Small intestine (tissue), 7 donors: ENCODE data around the gene FBXW8. TPM values are rescaled to one million over a fixed set of nuclear protein-coding genes. Genes with fewer than 3 reads are reported as not detected.

Source experiments
- DNase-seq, 2 donors: peaks; one replicate each; pipeline versions ENCODE4 v3.0.0 to v3.0.0-alpha.2; 2013
- FAIRE-seq: peaks from 2 replicates; lab custom pipeline; 2012; peaks lifted over from hg19 to GRCh38; lab: Jason Lieb, UNC
- H3K27ac ChIP-seq, 3 donors: one replicate each; pipeline ENCODE4 v1.5.1; 2013; ENCODE audit warnings: low read length in 2 of 3, mild to moderate bottlenecking in 2 of 3, control low read depth in 1 of 3, inconsistent platforms in 1 of 3, low read depth in 1 of 3, moderate library complexity in 1 of 3
- H3K27me3 ChIP-seq, 3 donors: one replicate each; pipeline ENCODE4 v1.6.1; 2013; ENCODE audit warnings: low read length in 3 of 3, inconsistent platforms in 1 of 3; ENCODE audit not compliant: control insufficient read depth in 3 of 3, insufficient read depth in 3 of 3
- H3K36me3 ChIP-seq, 3 donors: one replicate each; pipeline ENCODE4 v1.6.1; 2013; ENCODE audit warnings: low read length in 3 of 3, inconsistent platforms in 1 of 3, low read depth in 1 of 3, mild to moderate bottlenecking in 1 of 3, moderate library complexity in 1 of 3; ENCODE audit not compliant: control insufficient read depth in 3 of 3, insufficient read depth in 2 of 3
- H3K4me1 ChIP-seq, 3 donors: one replicate each; pipeline ENCODE4 v1.6.1; 2013; ENCODE audit warnings: low read length in 2 of 3, inconsistent platforms in 1 of 3, low read depth in 1 of 3, mild to moderate bottlenecking in 1 of 3, moderate library complexity in 1 of 3; ENCODE audit not compliant: control insufficient read depth in 3 of 3, insufficient read depth in 2 of 3
- H3K4me3 ChIP-seq, 3 donors: one replicate each; pipeline ENCODE4 v1.5.1; 2013; ENCODE audit warnings: low read length in 3 of 3, control low read depth in 1 of 3, inconsistent platforms in 1 of 3, low read depth in 1 of 3, mild to moderate bottlenecking in 1 of 3, moderate library complexity in 1 of 3
- H3K9me3 ChIP-seq, 2 donors: one replicate each; pipeline ENCODE4 v1.6.1; 2013; ENCODE audit warnings: low read depth in 1 of 2, low read length in 1 of 2; ENCODE audit not compliant: control insufficient read depth in 2 of 2, insufficient read depth in 1 of 2
- WGBS, 3 donors: extraction: QIAGEN DNeasy Blood & Tissue Kit; methylation state at CpG; one replicate each; pipeline ENCODE4 v1.1.7; 2013; 5-methylcytosine and 5-hydroxymethylcytosine counted together
- polyA plus RNA-seq, 4 donors: library from polyadenylated mRNA; stranded (reverse) in 3 of 4; unstranded in 1 of 4; fragments of 200-250 nt in 3 of 4; fragments of 120-200 nt in 1 of 4; gene quantifications; one replicate each; pipeline versions ENCODE4 v1.2.1 to v1.2.3, GENCODE V29; 2013
- donor health status: healthy with polysubstance abuse.
- donor health status: control.
- donor health status: control.
- donor health status: Bipolar disorder and iron deficiency.
- donor health status: healthy.

FBXW8 gene
- polyA plus RNA-seq, 4 donors = 1.1 to 13.1 (median 3.5) TPM

DNA sequence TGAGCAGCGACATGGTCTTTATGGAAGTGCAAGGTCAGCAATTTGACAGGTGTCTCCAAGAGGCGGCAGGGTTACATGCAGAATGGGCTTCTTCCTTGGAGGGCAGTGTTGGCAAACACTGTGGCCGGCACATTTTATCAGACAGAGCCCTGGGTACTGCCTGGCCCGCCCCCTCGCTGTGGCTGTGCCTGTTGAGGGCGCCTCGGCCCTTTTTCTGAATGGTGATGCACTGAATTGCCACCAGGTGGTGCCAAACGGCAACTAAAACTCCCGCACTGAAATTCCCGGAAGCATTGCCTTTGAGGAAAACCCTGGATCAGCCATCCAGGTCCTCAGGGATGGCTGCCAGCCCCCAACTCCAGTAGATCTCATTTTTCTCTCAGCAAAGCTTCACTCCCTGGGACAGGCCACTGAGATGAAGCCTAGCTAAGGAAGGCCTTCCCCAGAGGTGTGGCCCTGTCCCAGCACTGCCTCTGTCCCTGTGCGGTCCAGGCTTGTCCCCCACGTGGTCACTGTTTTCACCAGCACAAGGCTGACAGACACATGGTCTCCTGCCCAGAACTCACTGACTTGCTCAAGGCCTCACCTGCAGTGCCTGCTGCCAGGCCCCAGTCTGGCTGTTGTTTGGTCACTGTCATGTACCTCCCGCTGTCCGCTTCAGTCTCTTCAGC, 114.9 kb downstream of the FBXW8 start:
- H3K4me1 ChIP-seq = no peaks in the 10 kb centered on the region
- no peaks in the 10 kb centered on the region for H3K27me3 ChIP-seq
- 36 to 37% (median 37%) methylated on average over 14 of the region's 14 CpGs for WGBS, 3 donors
- no peak overlapping the region for H3K4me3 ChIP-seq
- H3K27ac ChIP-seq = no peak overlapping the region
- H3K36me3 ChIP-seq = peaks cover 2 to 65% (median 2%) of the 10 kb centered on the region in 3 donors
- peak; percentile 59 to 79 for DNase-seq
- H3K9me3 ChIP-seq = no peaks in the 10 kb centered on the region
- FAIRE-seq = no peak

- DNase-seq (no peak), FAIRE-seq (no peak)
- H3K27ac ChIP-seq = no peak overlapping the region
- H3K4me1 ChIP-seq = no peaks in the 10 kb centered on the region
- H3K4me3 ChIP-seq = no peak overlapping the region
- no peaks in the 10 kb centered on the region for H3K9me3 ChIP-seq
- WGBS, 3 donors = 85 to 93% (median 93%) methylated on average over 4 of the region's 4 CpGs
- no peaks in the 10 kb centered on the region for H3K27me3 ChIP-seq
- H3K36me3 ChIP-seq = peaks cover 2 to 65% (median 2%) of the 10 kb centered on the region in 3 donors
Measured at GRCh38 chr12:117026343-117026742, 115.6 kb downstream of the FBXW8 start.

DNA sequence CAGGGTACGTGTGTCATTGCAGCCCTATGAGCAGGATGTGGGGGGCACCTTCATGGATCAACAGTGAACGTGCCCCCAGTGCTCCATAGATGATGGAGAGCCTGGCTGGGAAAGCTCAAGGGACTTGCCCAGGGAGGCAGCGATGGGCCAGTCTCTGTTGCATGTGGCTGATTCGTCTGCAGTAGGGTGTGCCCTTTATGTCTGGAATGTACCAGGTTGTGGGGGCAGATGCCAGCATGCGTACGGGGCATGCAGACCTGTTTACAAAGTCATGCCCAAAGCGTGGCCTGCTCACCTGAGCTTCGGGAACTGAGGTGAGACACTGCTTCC, 116.1 kb downstream of the FBXW8 start:
- Histone ChIP-seq H3K4me1 (no peaks in the 10 kb centered on the region), H3K36me3 (peaks cover 2 to 62% (median 2%) of the 10 kb centered on the region in 3 donors), H3K9me3 (no peaks in the 10 kb centered on the region), H3K27ac (no peak overlapping the region), H3K4me3 (no peak overlapping the region), H3K27me3 (no peaks in the 10 kb centered on the region)
- DNase-seq (no peak), FAIRE-seq (no peak)
- 89 to 94% (median 91%) methylated on average over 8 of the region's 8 CpGs for WGBS, 3 donors

- H3K27me3 ChIP-seq = peaks cover 0 to 1% (median 0%) of the 10 kb centered on the region in 3 donors
- no peak overlapping the region for H3K4me3 ChIP-seq
- DNase-seq = no peak
- WGBS, 3 donors = 93 to 96% (median 96%) methylated on average over 38 of the region's 38 CpGs
- H3K36me3 ChIP-seq = peaks cover 2 to 58% (median 2%) of the 10 kb centered on the region in 3 donors
- no peak for FAIRE-seq
- H3K9me3 ChIP-seq = no peaks in the 10 kb centered on the region
- no peaks in the 10 kb centered on the region for H3K4me1 ChIP-seq
- H3K27ac ChIP-seq = no peak overlapping the region
Measured at GRCh38 chr12:117027251-117028086, 116.7 kb downstream of the FBXW8 start.

DNA sequence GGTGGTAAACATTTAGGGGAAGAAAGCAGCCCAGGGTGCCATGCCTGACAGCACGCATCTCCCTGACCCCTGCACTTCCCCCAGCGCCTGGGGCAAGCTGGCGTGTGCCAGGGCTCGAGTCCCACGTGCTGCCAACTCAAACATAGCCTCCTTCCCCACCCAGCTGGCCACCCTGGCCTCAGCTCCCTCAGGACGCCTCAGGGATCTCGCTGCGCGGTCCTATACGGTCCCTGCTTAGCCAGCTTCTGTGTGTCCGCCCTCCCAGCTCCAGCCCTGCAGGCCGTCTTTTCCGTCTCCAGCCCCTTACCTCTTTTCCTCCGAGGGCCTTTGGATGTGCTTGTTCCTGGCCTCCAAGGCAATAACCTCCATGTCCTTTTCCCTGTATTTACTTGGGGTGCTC, 117.5 kb downstream of the FBXW8 start:
- no peaks in the 10 kb centered on the region for H3K9me3 ChIP-seq
- H3K27ac ChIP-seq = no peak overlapping the region
- peaks cover 0 to 3% (median 0%) of the 10 kb centered on the region in 3 donors for H3K4me1 ChIP-seq
- H3K36me3 ChIP-seq = peaks cover 2 to 58% (median 2%) of the 10 kb centered on the region in 3 donors
- FAIRE-seq (no peak), DNase-seq (no peak)
- peaks cover 0 to 9% (median 0%) of the 10 kb centered on the region in 3 donors for H3K27me3 ChIP-seq
- WGBS, 3 donors = 91 to 95% (median 93%) methylated on average over 14 of the region's 14 CpGs
- H3K4me3 ChIP-seq = no peak overlapping the region

GRCh38 chr12:117030187-117030900, 119.6 kb downstream of the FBXW8 start:
- 82 to 84% (median 82%) methylated on average over 19 of the region's 19 CpGs for WGBS, 3 donors
- Histone ChIP-seq H3K4me3 (no peak overlapping the region), H3K4me1 (peaks cover 0 to 13% (median 0%) of the 10 kb centered on the region in 3 donors), H3K27ac (no peak overlapping the region), H3K9me3 (no peaks in the 10 kb centered on the region), H3K36me3 (peaks cover 0 to 39% (median 2%) of the 10 kb centered on the region in 3 donors), H3K27me3 (peaks cover 1 to 26% (median 3%) of the 10 kb centered on the region in 3 donors)
- DNase-seq (no peak), FAIRE-seq (no peak)

DNA sequence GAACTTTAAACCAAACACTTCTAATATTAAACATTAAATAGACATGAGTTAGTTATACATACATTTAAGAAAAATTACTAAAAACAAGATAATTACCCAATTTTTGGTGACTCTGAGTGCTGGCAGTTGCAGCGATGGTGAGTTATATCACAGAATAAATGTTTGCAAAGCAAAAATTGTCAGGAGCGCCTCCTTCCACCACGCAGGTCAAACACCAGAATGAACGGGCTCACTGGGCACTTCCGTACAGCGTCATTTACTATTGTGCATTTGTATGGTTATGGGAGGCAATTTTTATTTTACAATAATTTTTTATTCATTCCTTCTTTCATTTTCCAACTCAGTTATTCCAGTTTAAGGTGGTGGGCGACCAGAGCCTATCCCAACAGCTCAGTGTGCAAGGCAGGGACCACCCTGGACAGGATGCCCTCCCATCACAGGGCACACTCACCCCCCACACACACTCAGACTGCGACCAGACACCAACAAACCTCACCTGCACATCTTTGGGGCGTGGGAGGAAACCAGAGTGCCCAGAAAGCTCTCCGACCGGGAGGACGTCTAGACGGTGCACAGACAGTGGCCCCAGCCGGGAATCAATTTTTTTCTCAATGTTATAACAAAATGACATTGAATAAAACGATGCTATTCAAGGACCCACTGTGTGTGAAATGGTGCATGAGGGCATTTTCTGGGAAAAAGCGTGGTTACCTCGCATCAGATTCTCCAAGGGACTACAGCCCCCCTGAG, 121.3 kb downstream of the FBXW8 start:
- Histone ChIP-seq H3K36me3 (peaks cover 0 to 24% (median 2%) of the 10 kb centered on the region in 3 donors), H3K9me3 (no peaks in the 10 kb centered on the region), H3K27ac (no peak overlapping the region), H3K4me1 (peaks cover 0 to 13% (median 0%) of the 10 kb centered on the region in 3 donors), H3K4me3 (no peak overlapping the region), H3K27me3 (peaks cover 1 to 26% (median 3%) of the 10 kb centered on the region in 3 donors)
- no peak for FAIRE-seq
- DNase-seq = no peak
- 75 to 82% (median 79%) methylated on average over 17 of the region's 17 CpGs for WGBS, 3 donors
